Vagina (tissue), 2 donors: ENCODE results near the gene TMEM214. TPM values are rescaled to one million over a fixed set of nuclear protein-coding genes. Genes with fewer than 3 reads are reported as not detected.

Source experiments
- DNase-seq, 2 donors: peaks; one replicate each; pipeline ENCODE4 v3.0.0-alpha.2; 2017; ENCODE audit errors: extremely low spot score in 2 of 2
- H3K27ac ChIP-seq: fragments of 200-600 bp; sonication (generic); one replicate; pipeline ENCODE4 v1.5.1; 2019
- H3K27me3 ChIP-seq: fragments of 200-600 bp; sonication (generic); one replicate; pipeline ENCODE4 v1.5.1; 2019
- H3K36me3 ChIP-seq, 2 donors: fragments of 200-600 bp; sonication (generic); one replicate each; pipeline ENCODE4 v1.5.1; 2017 to 2019
- H3K4me1 ChIP-seq: fragments of 200-600 bp; sonication (generic); one replicate; pipeline ENCODE4 v1.5.1; 2019
- H3K4me3 ChIP-seq, 2 donors: fragments of 200-600 bp; sonication (generic); 1 replicate in 1 of 2; 2 replicates in 1 of 2; pipeline ENCODE4 v1.5.1; 2016 to 2019
- H3K9me3 ChIP-seq: fragments of 200-600 bp; sonication (generic); one replicate; pipeline ENCODE4 v1.5.1; 2019
- POLR2A ChIP-seq, 2 donors: fragments of 450-650 bp; IDR thresholded peaks; one replicate each; pipeline ENCODE4 v1.6.1; 2017; ENCODE audit warnings: antibody characterized with exemption in 2 of 2, mild to moderate bottlenecking in 2 of 2, moderate library complexity in 2 of 2
- POLR2AphosphoS5 ChIP-seq, 2 donors: sonication (generic); formaldehyde crosslinking; IDR thresholded peaks; one replicate each; pipeline ENCODE4 v1.9.0; 2017; ENCODE audit warnings: antibody characterized with exemption in 2 of 2, mild to moderate bottlenecking in 2 of 2, low read depth in 1 of 2; ENCODE audit not compliant: insufficient read depth in 1 of 2
- intact Hi-C: fragments of 100-400 bp; cut with DNase I; formaldehyde crosslinking; loops from one replicate; pipeline ENCODE4 v1.15.1; 2023
- total RNA-seq: library from RNA; depleted of rRNA; stranded (reverse); fragments of >200 nt; gene quantifications from one replicate; pipeline ENCODE4 v1.2.3, GENCODE V29; 2016
- TF ChIP-seq, protein P1 (sequence below), 3 experiments: fragments of 450-650 bp in 2 of 3; fragments of 200-600 bp in 1 of 3; sonication (generic) in 1 of 3; IDR thresholded peaks; one replicate each; pipeline ENCODE4 v1.5.1; 2017 to 2019; ENCODE audit warnings: antibody characterized with exemption in 3 of 3, mild to moderate bottlenecking in 2 of 3, moderate library complexity in 2 of 3

Gene TMEM214
- total RNA-seq, 1 donor from 2014 or later: 53.3 TPM

- DNase-seq: no peak
- Histone ChIP-seq H3K9me3 (no peaks in the 10 kb centered on the region), H3K36me3 (peaks cover 0 to 10% of the 10 kb centered on the region in 2 donors), H3K4me1 (peaks cover 17% of the 10 kb centered on the region), H3K27ac (no peak overlapping the region), H3K4me3 (no peak overlapping the region), H3K27me3 (no peaks in the 10 kb centered on the region)
- TF ChIP-seq, protein P1, sequence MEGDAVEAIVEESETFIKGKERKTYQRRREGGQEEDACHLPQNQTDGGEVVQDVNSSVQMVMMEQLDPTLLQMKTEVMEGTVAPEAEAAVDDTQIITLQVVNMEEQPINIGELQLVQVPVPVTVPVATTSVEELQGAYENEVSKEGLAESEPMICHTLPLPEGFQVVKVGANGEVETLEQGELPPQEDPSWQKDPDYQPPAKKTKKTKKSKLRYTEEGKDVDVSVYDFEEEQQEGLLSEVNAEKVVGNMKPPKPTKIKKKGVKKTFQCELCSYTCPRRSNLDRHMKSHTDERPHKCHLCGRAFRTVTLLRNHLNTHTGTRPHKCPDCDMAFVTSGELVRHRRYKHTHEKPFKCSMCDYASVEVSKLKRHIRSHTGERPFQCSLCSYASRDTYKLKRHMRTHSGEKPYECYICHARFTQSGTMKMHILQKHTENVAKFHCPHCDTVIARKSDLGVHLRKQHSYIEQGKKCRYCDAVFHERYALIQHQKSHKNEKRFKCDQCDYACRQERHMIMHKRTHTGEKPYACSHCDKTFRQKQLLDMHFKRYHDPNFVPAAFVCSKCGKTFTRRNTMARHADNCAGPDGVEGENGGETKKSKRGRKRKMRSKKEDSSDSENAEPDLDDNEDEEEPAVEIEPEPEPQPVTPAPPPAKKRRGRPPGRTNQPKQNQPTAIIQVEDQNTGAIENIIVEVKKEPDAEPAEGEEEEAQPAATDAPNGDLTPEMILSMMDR (IDR thresholded peaks at IDR 0.05): no peak
- TF ChIP-seq POLR2AphosphoS5 (IDR thresholded peaks at IDR 0.05; ENCODE audit: insufficient read depth in 1 of 2, low read depth in 1 of 2) (no peak), POLR2A (IDR thresholded peaks at IDR 0.05) (no peak)
- intact Hi-C loops: no loop called here
Measured at GRCh38 chr2:27024812-27025211, 8.0 kb upstream of the TMEM214 start.

DNA sequence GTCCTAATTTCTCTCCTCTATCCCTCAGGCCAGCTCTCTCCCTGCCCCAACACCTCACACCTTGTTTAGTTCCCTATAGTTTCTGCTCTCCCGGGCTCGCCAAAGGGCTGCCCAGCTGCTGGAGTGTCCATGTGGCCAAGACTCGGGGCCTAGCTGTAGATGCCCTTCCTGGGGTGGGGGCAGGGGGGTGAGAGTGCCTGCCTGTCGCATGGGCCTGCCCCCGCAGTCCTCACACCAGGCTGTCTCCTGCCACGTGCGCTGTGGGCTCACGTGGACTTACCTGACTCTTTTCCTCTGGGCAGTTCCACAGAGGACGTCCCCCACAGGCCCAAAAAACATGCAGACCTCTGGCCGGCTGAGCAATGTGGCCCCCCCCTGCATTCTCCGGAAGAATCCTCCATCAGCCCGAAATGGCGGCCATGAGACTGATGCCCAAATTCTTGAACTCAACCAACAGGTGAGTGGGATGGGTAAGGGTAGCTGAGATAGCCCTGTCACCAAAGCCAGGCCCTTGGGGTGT lies 7.4 kb upstream of the TMEM214 start:
- Histone ChIP-seq H3K27ac (no peak overlapping the region), H3K36me3 (peaks cover 0 to 10% of the 10 kb centered on the region in 2 donors), H3K27me3 (no peaks in the 10 kb centered on the region), H3K9me3 (no peaks in the 10 kb centered on the region), H3K4me1 (peaks cover 16% of the 10 kb centered on the region), H3K4me3 (no peak overlapping the region)
- intact Hi-C loops: no loop called here
- TF ChIP-seq POLR2A (IDR thresholded peaks at IDR 0.05): no peak
- no peak for TF ChIP-seq POLR2AphosphoS5 (IDR thresholded peaks at IDR 0.05; ENCODE audit: insufficient read depth in 1 of 2, low read depth in 1 of 2)
- TF ChIP-seq, protein P1 (IDR thresholded peaks at IDR 0.05): no peak
- no peak for DNase-seq

DNA sequence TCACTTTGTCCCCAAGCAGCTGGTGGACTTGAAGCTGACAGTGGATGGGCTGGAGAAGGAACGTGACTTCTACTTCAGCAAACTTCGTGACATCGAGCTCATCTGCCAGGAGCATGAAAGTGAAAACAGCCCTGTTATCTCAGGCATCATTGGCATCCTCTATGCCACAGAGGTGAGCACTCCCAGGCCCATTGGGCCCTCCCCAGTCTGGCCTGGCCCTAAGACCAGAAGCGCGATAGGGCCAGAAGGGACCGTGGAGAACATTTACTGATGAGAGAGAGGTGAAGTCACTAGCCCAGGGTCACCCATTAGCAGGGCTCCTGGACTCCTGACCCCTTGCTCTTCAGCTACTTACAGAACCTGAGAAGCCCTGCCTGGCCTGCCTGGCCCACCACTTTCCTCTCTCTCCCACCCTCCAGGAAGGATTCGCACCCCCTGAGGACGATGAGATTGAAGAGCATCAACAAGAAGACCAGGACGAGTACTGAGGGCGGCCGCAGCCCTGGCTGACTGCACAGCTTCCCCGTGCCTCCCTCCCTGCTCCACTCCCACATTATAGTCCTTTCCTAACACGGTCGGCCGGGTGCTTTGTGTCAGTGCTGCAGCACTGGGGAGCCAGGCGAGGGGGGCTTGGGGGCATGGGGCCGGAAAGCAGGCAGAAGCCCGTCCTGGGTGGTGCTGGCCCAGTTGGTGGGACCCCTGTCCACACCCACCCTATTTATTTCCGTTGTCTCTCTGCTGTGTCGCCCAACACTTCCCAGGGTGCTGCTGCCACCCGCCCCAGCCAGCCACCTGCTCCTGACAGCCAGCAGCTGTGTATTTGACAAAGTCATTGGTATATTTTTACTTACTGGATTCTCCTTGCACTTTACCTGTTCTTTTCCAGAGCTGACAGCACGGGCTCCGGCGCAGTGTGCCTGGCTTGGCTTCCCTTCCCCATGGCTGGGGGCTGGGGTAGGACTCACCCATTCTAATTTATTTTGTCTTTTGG lies 6.6 kb upstream of the TMEM214 start:
- H3K4me3 ChIP-seq: no peak overlapping the region
- peaks cover 0 to 10% of the 10 kb centered on the region in 2 donors for H3K36me3 ChIP-seq
- H3K9me3 ChIP-seq: no peaks in the 10 kb centered on the region
- intact Hi-C loops: no loop called here
- TF ChIP-seq POLR2AphosphoS5 (IDR thresholded peaks at IDR 0.05; ENCODE audit: insufficient read depth in 1 of 2, low read depth in 1 of 2) (no peak), POLR2A (IDR thresholded peaks at IDR 0.05) (no peak)
- TF ChIP-seq, protein P1 (IDR thresholded peaks at IDR 0.05): no peak
- H3K4me1 ChIP-seq: peaks cover 8% of the 10 kb centered on the region
- no peak for DNase-seq
- H3K27ac ChIP-seq: no peak overlapping the region
- no peaks in the 10 kb centered on the region for H3K27me3 ChIP-seq

DNA sequence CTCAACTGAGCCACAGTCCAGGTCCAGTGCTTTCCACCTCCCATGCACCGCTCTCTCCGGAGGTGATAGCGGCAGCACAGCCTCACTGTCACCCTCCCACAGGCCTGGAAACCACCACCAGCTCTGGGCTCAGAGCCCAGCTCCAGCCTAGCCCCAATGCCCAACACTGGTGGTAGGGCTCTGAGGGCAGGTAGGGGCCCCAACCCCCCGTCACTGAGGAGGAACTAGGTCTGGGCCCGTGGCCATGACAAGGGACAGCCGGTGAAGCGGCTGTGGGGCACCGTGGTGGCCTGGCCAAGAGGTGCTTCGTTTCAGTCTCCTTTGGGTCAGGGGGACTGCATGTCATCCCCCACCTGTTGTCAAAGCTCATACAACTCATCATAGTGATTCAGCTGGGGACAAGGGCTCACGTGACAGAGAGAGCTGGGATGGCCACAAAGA lies 5.5 kb upstream of the TMEM214 start:
- Histone ChIP-seq H3K9me3 (no peaks in the 10 kb centered on the region), H3K36me3 (peaks cover 0 to 10% of the 10 kb centered on the region in 2 donors), H3K4me3 (no peak overlapping the region), H3K4me1 (peaks cover 6% of the 10 kb centered on the region), H3K27me3 (no peaks in the 10 kb centered on the region), H3K27ac (no peak overlapping the region)
- DNase-seq: no peak
- intact Hi-C loops: no loop called here
- TF ChIP-seq POLR2AphosphoS5 (IDR thresholded peaks at IDR 0.05; ENCODE audit: insufficient read depth in 1 of 2, low read depth in 1 of 2): no peak
- TF ChIP-seq POLR2A (IDR thresholded peaks at IDR 0.05): no peak
- TF ChIP-seq, protein P1 (IDR thresholded peaks at IDR 0.05): no peak
